Liver (tissue), 9 donors: ENCODE data around the gene FZR1. TPM values are rescaled to one million over a fixed set of nuclear protein-coding genes. Genes with fewer than 3 reads are reported as not detected.
A peak's percentile ranks its signal among the peaks of the same experiment; 100 is the strongest.

Experiments used
- DNase-seq: peaks from one replicate; pipeline ENCODE4 v3.0.0-alpha.2; 2017; ENCODE audit warnings: low spot score
- H3K27ac ChIP-seq, 2 donors: one replicate each; pipeline ENCODE4 v1.7.0; 2013; ENCODE audit warnings: inconsistent platforms in 2 of 2, low read length in 2 of 2, control low read depth in 1 of 2, low read depth in 1 of 2, mild to moderate bottlenecking in 1 of 2
- H3K27me3 ChIP-seq, 4 donors: one replicate each; pipeline versions ENCODE4 v1.6.1 to v1.7.0; 2013; ENCODE audit warnings: low read length in 3 of 4, inconsistent platforms in 1 of 4, mild to moderate bottlenecking in 1 of 4, moderate library complexity in 1 of 4; ENCODE audit not compliant: control insufficient read depth in 4 of 4, insufficient read depth in 4 of 4
- H3K36me3 ChIP-seq, 4 donors: one replicate each; pipeline versions ENCODE4 v1.6.1 to v1.7.0; 2013; ENCODE audit warnings: low read length in 3 of 4, mild to moderate bottlenecking in 3 of 4, low read depth in 1 of 4, moderate library complexity in 1 of 4; ENCODE audit not compliant: control insufficient read depth in 4 of 4, insufficient read depth in 3 of 4
- H3K4me1 ChIP-seq, 4 donors: one replicate each; pipeline versions ENCODE4 v1.6.1 to v1.7.0; 2013; ENCODE audit warnings: low read length in 3 of 4, mild to moderate bottlenecking in 3 of 4, moderate library complexity in 1 of 4; ENCODE audit not compliant: control insufficient read depth in 4 of 4, insufficient read depth in 4 of 4
- H3K4me3 ChIP-seq, 3 donors: one replicate each; pipeline versions ENCODE4 v1.6.1 to v1.7.0; 2013; ENCODE audit warnings: low read length in 3 of 3, control low read depth in 1 of 3, low read depth in 1 of 3, mild to moderate bottlenecking in 1 of 3
- H3K9ac ChIP-seq, 2 donors: one replicate each; pipeline ENCODE4 v1.7.0; 2013; ENCODE audit warnings: low read length in 2 of 2, mild to moderate bottlenecking in 2 of 2, moderate library complexity in 2 of 2, control low read depth in 1 of 2, low read depth in 1 of 2
- H3K9me3 ChIP-seq, 4 donors: one replicate each; pipeline versions ENCODE4 v1.6.1 to v1.7.0; 2013; ENCODE audit warnings: low read length in 3 of 4; ENCODE audit not compliant: control insufficient read depth in 4 of 4
- EGR1 ChIP-seq, 2 donors: IDR thresholded peaks; 2 replicates each; pipeline ENCODE4 v1.6.1; 2016 to 2018; ENCODE audit warnings: antibody characterized with exemption in 2 of 2, low read depth in 2 of 2
- FOXA1 ChIP-seq: IDR thresholded peaks from 2 replicates; pipeline ENCODE4 v1.6.1; 2016; ENCODE audit warnings: antibody characterized with exemption
- FOXA2 ChIP-seq: IDR thresholded peaks from 2 replicates; pipeline ENCODE4 v1.6.1; 2016; ENCODE audit warnings: antibody characterized with exemption
- GABPA ChIP-seq, 2 donors: IDR thresholded peaks in 1 of 2; conservative IDR thresholded peaks in 1 of 2; 2 replicates each; pipeline ENCODE4 v1.6.1; 2016; ENCODE audit warnings: antibody characterized with exemption in 2 of 2, mild to moderate bottlenecking in 1 of 2, moderate library complexity in 1 of 2
- HNF4A ChIP-seq, 2 donors: conservative IDR thresholded peaks; 2 replicates each; pipeline ENCODE4 v1.6.1; 2016; ENCODE audit warnings: antibody characterized with exemption in 2 of 2, mild to moderate bottlenecking in 2 of 2
- HNF4G ChIP-seq: IDR thresholded peaks from 2 replicates; pipeline ENCODE4 v1.6.1; 2016; ENCODE audit warnings: antibody characterized with exemption
- JUND ChIP-seq, 2 donors: IDR thresholded peaks; 2 replicates each; pipeline ENCODE4 v1.6.1; 2016; ENCODE audit warnings: antibody characterized with exemption in 2 of 2
- RAD21 ChIP-seq, 2 donors: IDR thresholded peaks; 2 replicates each; pipeline ENCODE4 v1.6.1; 2016; ENCODE audit warnings: antibody characterized with exemption in 2 of 2, mild to moderate bottlenecking in 2 of 2
- RXRA ChIP-seq, 2 donors: IDR thresholded peaks; 2 replicates each; pipeline ENCODE4 v1.6.1; 2017 to 2018; ENCODE audit warnings: antibody characterized with exemption in 2 of 2, mild to moderate bottlenecking in 1 of 2
- SP1 ChIP-seq: IDR thresholded peaks from 2 replicates; pipeline ENCODE4 v1.6.1; 2018; ENCODE audit warnings: antibody characterized with exemption, mild to moderate bottlenecking
- TAF1 ChIP-seq: conservative IDR thresholded peaks from 2 replicates; pipeline ENCODE4 v1.6.1; 2016; ENCODE audit warnings: antibody characterized with exemption, mild to moderate bottlenecking
- YY1 ChIP-seq: IDR thresholded peaks from 2 replicates; pipeline ENCODE4 v1.6.1; 2016; ENCODE audit warnings: antibody characterized with exemption, mild to moderate bottlenecking
- WGBS: extraction: QIAGEN DNeasy Blood & Tissue Kit; methylation state at CpG from one replicate; pipeline ENCODE4 v1.1.7; 2013; 5-methylcytosine and 5-hydroxymethylcytosine counted together
- polyA plus RNA-seq, 2 donors: library from polyadenylated mRNA; stranded (reverse) in 1 of 2; unstranded in 1 of 2; fragments of 200-250 nt in 1 of 2; fragments of >200 nt in 1 of 2; fragmentation: Nextera tagmentation in 1 of 2; extraction: Ambion mirVana in 1 of 2; gene quantifications; one replicate each; pipeline versions ENCODE4 v1.2.1 to v1.2.3, GENCODE V29; 2013 to 2015
- total RNA-seq, 2 donors: library from RNA; depleted of rRNA; stranded (reverse); fragments of >200 nt; gene quantifications; one replicate each; pipeline ENCODE4 v1.2.3, GENCODE V29; 2014
- TF ChIP-seq, protein P1 (sequence below): IDR thresholded peaks from 2 replicates; pipeline ENCODE4 v1.6.1; 2016; ENCODE audit warnings: antibody characterized with exemption
- TF ChIP-seq, protein P2 (sequence below): fragments of 150-350 bp; IDR thresholded peaks from 2 replicates; pipeline ENCODE4 v1.5.1; 2017; ENCODE audit warnings: improper control_type of control experiment, low read depth, low read length; ENCODE audit not compliant: missing input control
- TF ChIP-seq, protein P3 (sequence below): IDR thresholded peaks from 2 replicates; pipeline ENCODE4 v1.6.1; 2016; ENCODE audit warnings: antibody characterized with exemption, mild to moderate bottlenecking
- TF ChIP-seq, protein P4 (sequence below): IDR thresholded peaks from 2 replicates; pipeline ENCODE4 v1.6.1; 2016; ENCODE audit warnings: antibody characterized with exemption
- TF ChIP-seq, protein P5 (sequence below): IDR thresholded peaks from 2 replicates; pipeline ENCODE4 v1.6.1; 2016; ENCODE audit warnings: antibody characterized with exemption
- donor health status: healthy.
- donor health status: healthy.
- donor health status: healthy.
- donor health status: healthy.
- donor health status: healthy.

Gene FZR1
- total and polyA plus RNA-seq, 4 donors, result 17.0 to 27.3 (median 20.3) TPM

DNA sequence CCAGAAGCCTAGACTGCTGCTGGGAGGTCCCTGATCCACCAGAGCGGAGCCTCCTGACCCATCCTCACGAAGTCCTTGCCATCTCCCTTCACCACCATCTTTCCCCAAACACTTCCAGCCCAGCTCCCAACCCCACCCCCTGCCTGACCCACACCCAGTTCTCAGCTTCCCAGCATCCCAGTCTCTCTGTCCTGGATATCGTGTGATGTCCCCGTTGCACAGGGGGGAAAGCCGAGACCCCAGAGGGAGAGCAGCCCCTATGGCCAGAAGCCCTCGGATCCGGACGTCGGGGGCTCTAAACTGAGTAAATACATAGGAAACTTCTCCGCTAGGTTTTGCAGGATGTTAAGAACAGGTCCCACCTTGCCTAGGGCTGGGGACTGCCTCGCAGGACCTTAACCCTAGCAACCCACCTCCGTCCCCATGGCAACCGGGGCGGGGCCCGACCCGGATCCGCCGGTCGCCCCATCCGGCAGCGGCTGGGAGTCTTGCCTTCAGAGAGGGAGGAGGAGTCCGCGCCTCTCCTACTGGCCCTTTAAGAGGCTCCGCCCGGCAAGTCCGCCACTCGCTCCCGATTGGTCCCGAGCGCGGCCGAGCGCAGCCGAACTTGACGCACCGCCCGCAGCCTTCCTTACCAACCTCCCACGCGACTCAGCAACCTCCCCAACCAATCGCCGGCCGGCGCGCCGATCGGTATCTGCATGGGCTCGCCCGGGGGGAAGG, 66.2 kb downstream of the FZR1 start:
- H3K27me3 ChIP-seq, result no peaks in the 10 kb centered on the region
- H3K4me3 ChIP-seq, result peak overlapping the region in 2 of 3 donors; percentile 4 to 94
- TF ChIP-seq GABPA (IDR thresholded peaks at IDR 0.05 in 1 of 2, conservative IDR thresholded peaks at IDR 0.05 in 1 of 2) (peak in 1 of 2 donors; percentile 68), YY1 (peak; percentile 15), SP1 (peak; percentile 90), RAD21 (IDR thresholded peaks at IDR 0.05) (peak in 1 of 2 donors; percentile 37), FOXA2 (no peak), HNF4G (peak; percentile 11), EGR1 (IDR thresholded peaks at IDR 0.05; ENCODE audit: low read depth in 2 of 2) (peak; percentile 83 to 84)
- TF ChIP-seq, protein P1, sequence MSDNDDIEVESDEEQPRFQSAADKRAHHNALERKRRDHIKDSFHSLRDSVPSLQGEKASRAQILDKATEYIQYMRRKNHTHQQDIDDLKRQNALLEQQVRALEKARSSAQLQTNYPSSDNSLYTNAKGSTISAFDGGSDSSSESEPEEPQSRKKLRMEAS, result peak; percentile 67
- TF ChIP-seq, protein P2, sequence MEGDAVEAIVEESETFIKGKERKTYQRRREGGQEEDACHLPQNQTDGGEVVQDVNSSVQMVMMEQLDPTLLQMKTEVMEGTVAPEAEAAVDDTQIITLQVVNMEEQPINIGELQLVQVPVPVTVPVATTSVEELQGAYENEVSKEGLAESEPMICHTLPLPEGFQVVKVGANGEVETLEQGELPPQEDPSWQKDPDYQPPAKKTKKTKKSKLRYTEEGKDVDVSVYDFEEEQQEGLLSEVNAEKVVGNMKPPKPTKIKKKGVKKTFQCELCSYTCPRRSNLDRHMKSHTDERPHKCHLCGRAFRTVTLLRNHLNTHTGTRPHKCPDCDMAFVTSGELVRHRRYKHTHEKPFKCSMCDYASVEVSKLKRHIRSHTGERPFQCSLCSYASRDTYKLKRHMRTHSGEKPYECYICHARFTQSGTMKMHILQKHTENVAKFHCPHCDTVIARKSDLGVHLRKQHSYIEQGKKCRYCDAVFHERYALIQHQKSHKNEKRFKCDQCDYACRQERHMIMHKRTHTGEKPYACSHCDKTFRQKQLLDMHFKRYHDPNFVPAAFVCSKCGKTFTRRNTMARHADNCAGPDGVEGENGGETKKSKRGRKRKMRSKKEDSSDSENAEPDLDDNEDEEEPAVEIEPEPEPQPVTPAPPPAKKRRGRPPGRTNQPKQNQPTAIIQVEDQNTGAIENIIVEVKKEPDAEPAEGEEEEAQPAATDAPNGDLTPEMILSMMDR, result no peak
- 4% methylated on average over 48 of the region's 48 CpGs for WGBS
- no peak overlapping the region for H3K27ac ChIP-seq
- peaks cover 0 to 2% (median 0%) of the 10 kb centered on the region in 4 donors for H3K36me3 ChIP-seq
- H3K9me3 ChIP-seq, result no peaks in the 10 kb centered on the region
- peaks cover 3 to 13% (median 9%) of the 10 kb centered on the region in 4 donors for H3K4me1 ChIP-seq
- no peak overlapping the region for H3K9ac ChIP-seq
- peak; percentile 99 for DNase-seq

DNA sequence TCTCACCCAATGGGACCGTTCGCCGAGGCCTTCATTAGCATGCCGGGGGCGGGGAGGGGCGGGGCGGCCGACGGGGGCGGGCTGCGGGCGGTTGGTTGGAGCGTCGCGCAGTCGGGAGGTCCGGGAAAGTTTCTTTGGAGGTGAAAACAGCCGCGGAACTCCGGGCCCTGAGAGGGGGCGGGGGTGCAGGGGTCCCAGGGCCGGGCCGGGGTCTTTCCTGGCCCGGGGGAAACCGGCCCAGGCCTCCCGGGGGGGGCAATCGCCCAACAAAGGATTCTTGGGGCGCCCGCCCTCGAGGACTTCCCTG, 66.7 kb downstream of the FZR1 start, which contains the start of gene HMG20B:
Gene HMG20B, plus strand, starts transcription at position 90 of the 307 bp plus-strand sequence. CDS start 366 bp downstream, outside the sequence.
- Histone ChIP-seq H3K36me3 (peaks cover 0 to 2% (median 0%) of the 10 kb centered on the region in 4 donors), H3K9me3 (no peaks in the 10 kb centered on the region), H3K4me1 (peaks cover 3 to 13% (median 9%) of the 10 kb centered on the region in 4 donors), H3K27me3 (no peaks in the 10 kb centered on the region), H3K9ac (peak within 1 kb of the TSS; percentile 2 to 71), H3K4me3 (peak within 1 kb of the TSS; percentile 66 to 94 (median 80)), H3K27ac (peak within 1 kb of the TSS; percentile 28 to 35)
- TF ChIP-seq FOXA2 (no peak), HNF4G (no peak), GABPA (IDR thresholded peaks at IDR 0.05 in 1 of 2, conservative IDR thresholded peaks at IDR 0.05 in 1 of 2) (no peak), FOXA1 (no peak), HNF4A (conservative IDR thresholded peaks at IDR 0.05) (no peak), RXRA (IDR thresholded peaks at IDR 0.05) (no peak), YY1 (no peak), RAD21 (IDR thresholded peaks at IDR 0.05) (no peak), JUND (IDR thresholded peaks at IDR 0.05) (no peak), SP1 (no peak), TAF1 (no peak), EGR1 (IDR thresholded peaks at IDR 0.05; ENCODE audit: low read depth in 2 of 2) (no peak)
- TF ChIP-seq, protein P3, sequence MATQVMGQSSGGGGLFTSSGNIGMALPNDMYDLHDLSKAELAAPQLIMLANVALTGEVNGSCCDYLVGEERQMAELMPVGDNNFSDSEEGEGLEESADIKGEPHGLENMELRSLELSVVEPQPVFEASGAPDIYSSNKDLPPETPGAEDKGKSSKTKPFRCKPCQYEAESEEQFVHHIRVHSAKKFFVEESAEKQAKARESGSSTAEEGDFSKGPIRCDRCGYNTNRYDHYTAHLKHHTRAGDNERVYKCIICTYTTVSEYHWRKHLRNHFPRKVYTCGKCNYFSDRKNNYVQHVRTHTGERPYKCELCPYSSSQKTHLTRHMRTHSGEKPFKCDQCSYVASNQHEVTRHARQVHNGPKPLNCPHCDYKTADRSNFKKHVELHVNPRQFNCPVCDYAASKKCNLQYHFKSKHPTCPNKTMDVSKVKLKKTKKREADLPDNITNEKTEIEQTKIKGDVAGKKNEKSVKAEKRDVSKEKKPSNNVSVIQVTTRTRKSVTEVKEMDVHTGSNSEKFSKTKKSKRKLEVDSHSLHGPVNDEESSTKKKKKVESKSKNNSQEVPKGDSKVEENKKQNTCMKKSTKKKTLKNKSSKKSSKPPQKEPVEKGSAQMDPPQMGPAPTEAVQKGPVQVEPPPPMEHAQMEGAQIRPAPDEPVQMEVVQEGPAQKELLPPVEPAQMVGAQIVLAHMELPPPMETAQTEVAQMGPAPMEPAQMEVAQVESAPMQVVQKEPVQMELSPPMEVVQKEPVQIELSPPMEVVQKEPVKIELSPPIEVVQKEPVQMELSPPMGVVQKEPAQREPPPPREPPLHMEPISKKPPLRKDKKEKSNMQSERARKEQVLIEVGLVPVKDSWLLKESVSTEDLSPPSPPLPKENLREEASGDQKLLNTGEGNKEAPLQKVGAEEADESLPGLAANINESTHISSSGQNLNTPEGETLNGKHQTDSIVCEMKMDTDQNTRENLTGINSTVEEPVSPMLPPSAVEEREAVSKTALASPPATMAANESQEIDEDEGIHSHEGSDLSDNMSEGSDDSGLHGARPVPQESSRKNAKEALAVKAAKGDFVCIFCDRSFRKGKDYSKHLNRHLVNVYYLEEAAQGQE, result no peak
- TF ChIP-seq, protein P4, sequence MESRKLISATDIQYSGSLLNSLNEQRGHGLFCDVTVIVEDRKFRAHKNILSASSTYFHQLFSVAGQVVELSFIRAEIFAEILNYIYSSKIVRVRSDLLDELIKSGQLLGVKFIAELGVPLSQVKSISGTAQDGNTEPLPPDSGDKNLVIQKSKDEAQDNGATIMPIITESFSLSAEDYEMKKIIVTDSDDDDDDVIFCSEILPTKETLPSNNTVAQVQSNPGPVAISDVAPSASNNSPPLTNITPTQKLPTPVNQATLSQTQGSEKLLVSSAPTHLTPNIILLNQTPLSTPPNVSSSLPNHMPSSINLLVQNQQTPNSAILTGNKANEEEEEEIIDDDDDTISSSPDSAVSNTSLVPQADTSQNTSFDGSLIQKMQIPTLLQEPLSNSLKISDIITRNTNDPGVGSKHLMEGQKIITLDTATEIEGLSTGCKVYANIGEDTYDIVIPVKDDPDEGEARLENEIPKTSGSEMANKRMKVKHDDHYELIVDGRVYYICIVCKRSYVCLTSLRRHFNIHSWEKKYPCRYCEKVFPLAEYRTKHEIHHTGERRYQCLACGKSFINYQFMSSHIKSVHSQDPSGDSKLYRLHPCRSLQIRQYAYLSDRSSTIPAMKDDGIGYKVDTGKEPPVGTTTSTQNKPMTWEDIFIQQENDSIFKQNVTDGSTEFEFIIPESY, result no peak
- TF ChIP-seq, protein P2, result no peak
- TF ChIP-seq, protein P5, sequence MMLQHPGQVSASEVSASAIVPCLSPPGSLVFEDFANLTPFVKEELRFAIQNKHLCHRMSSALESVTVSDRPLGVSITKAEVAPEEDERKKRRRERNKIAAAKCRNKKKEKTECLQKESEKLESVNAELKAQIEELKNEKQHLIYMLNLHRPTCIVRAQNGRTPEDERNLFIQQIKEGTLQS, result no peak
- TF ChIP-seq, protein P1, result no peak
- no peak for DNase-seq
- under 1% methylated on average over 30 of the region's 30 CpGs for WGBS
